Keratinocyte (primary cell): ENCODE data around the gene GATA5. TPM values are rescaled to one million over a fixed set of nuclear protein-coding genes. Genes with fewer than 3 reads are reported as not detected.

Experiments used
- DNase-seq: peaks from one replicate; pipeline ENCODE4 v3.0.0-alpha.2; 2011; ENCODE audit warnings: low read depth, missing footprints, low spot score
- FAIRE-seq: peaks from 2 replicates; lab custom pipeline; 2011; peaks lifted over from hg19 to GRCh38; lab: Jason Lieb, UNC
- H2AFZ ChIP-seq: 2 replicates; pipeline ENCODE4 v1.6.0; 2012; ENCODE audit warnings: low read length, control low read depth, inconsistent platforms; ENCODE audit not compliant: control insufficient read depth
- H3K27ac ChIP-seq: 2 replicates; pipeline ENCODE4 v1.5.1; 2011; ENCODE audit warnings: low read length; ENCODE audit not compliant: control insufficient read depth, insufficient read depth
- H3K27me3 ChIP-seq: 3 replicates; pipeline ENCODE4 v1.6.0; 2011; ENCODE audit warnings: low read length; ENCODE audit not compliant: control insufficient read depth, insufficient read depth; ENCODE audit errors: extremely low read depth
- H3K36me3 ChIP-seq, 2 experiments: 2 replicates in 1 of 2; 3 replicates in 1 of 2; pipeline ENCODE4 v1.5.1; 2011; ENCODE audit warnings: low read length in 2 of 2, mild to moderate bottlenecking in 1 of 2; ENCODE audit not compliant: control insufficient read depth in 2 of 2, insufficient read depth in 2 of 2; ENCODE audit errors: extremely low read depth in 1 of 2
- H3K4me1 ChIP-seq: 3 replicates; pipeline ENCODE4 v1.5.1; 2011; ENCODE audit warnings: low read length; ENCODE audit not compliant: control insufficient read depth, insufficient read depth; ENCODE audit errors: extremely low read depth
- H3K4me2 ChIP-seq: 3 replicates; pipeline ENCODE4 v1.6.0; 2011; ENCODE audit warnings: low read depth, low read length; ENCODE audit not compliant: control insufficient read depth, insufficient read depth; ENCODE audit errors: extremely low read depth
- H3K4me3 ChIP-seq, 3 experiments: fragments of 200-600 bp in 1 of 3; sonication (generic) in 1 of 3; 2 replicates in 2 of 3; 3 replicates in 1 of 3; pipeline ENCODE4 v1.5.1; 2011 to 2016; ENCODE audit warnings: low read length in 3 of 3, mild to moderate bottlenecking in 3 of 3, control low read depth in 2 of 3, inconsistent platforms in 1 of 3, low read depth in 1 of 3, mixed read lengths in 1 of 3, mixed run types in 1 of 3, moderate library complexity in 1 of 3; ENCODE audit not compliant: control insufficient read depth in 2 of 3, insufficient read depth in 2 of 3; ENCODE audit errors: extremely low read depth in 1 of 3
- H3K79me2 ChIP-seq: 2 replicates; pipeline ENCODE4 v1.6.0; 2012; ENCODE audit warnings: low read length; ENCODE audit not compliant: control insufficient read depth, insufficient read depth
- H3K9ac ChIP-seq: 3 replicates; pipeline ENCODE4 v1.6.0; 2011; ENCODE audit warnings: low read length; ENCODE audit not compliant: control insufficient read depth, insufficient read depth; ENCODE audit errors: extremely low read depth
- H3K9me1 ChIP-seq: 3 replicates; pipeline ENCODE4 v1.6.0; 2011; ENCODE audit warnings: low read length; ENCODE audit not compliant: control insufficient read depth, insufficient read depth; ENCODE audit errors: extremely low read depth
- H3K9me3 ChIP-seq: 2 replicates; pipeline ENCODE4 v1.5.1; 2012; ENCODE audit warnings: low read depth, low read length; ENCODE audit not compliant: control insufficient read depth
- H4K20me1 ChIP-seq: 3 replicates; pipeline ENCODE4 v1.6.0; 2011; ENCODE audit warnings: low read length; ENCODE audit not compliant: control insufficient read depth, insufficient read depth; ENCODE audit errors: extremely low read depth
- EZH2 ChIP-seq: IDR thresholded peaks from one replicate; pipeline ENCODE4 v1.6.1; 2012; ENCODE audit warnings: inconsistent platforms, mild to moderate bottlenecking, low read length, moderate library complexity
- dilution Hi-C: fragments of 300-500 bp; cut with MboI; formaldehyde crosslinking; loops from one replicate; pipeline ENCODE4 v1.7.0; 2020; ENCODE audit warnings: low sequenced_read_pairs; ENCODE audit not compliant: extremely low pct_ligation_motif_present
- polyA plus RNA-seq, 5 experiments: library from polyadenylated mRNA; depleted of rRNA in 3 of 5; stranded (reverse) in 3 of 5; stranded (forward) in 1 of 5; unstranded in 1 of 5; fragments of >200 nt; gene quantifications; 1 replicate in 1 of 5; 2 replicates in 3 of 5; 3 replicates in 1 of 5; pipeline versions ENCODE4 v1.2.1 to v1.2.3, GENCODE V29; 2011 to 2012; ENCODE audit warnings: missing spikeins in 2 of 5, low read depth in 1 of 5, low replicate concordance in 1 of 5
- TF ChIP-seq, protein P1 (sequence below), 3 experiments: IDR thresholded peaks in 1 of 3; conservative IDR thresholded peaks in 1 of 3; optimal IDR thresholded peaks in 1 of 3; 2 replicates in 2 of 3; 3 replicates in 1 of 3; pipeline versions ENCODE3 to v1.5.1; 2011; ENCODE audit warnings: low read length in 3 of 3, mild to moderate bottlenecking in 3 of 3, moderate library complexity in 2 of 3, control low read depth in 1 of 3, inconsistent platforms in 1 of 3; ENCODE audit not compliant: insufficient read depth in 2 of 3; ENCODE audit errors: extremely low read depth in 1 of 3

The GATA5 gene
- polyA plus RNA-seq, 1 donor (not counting 4 experiments of a cell fraction or from before 2014, with no cell fraction given), result not detected

DNA sequence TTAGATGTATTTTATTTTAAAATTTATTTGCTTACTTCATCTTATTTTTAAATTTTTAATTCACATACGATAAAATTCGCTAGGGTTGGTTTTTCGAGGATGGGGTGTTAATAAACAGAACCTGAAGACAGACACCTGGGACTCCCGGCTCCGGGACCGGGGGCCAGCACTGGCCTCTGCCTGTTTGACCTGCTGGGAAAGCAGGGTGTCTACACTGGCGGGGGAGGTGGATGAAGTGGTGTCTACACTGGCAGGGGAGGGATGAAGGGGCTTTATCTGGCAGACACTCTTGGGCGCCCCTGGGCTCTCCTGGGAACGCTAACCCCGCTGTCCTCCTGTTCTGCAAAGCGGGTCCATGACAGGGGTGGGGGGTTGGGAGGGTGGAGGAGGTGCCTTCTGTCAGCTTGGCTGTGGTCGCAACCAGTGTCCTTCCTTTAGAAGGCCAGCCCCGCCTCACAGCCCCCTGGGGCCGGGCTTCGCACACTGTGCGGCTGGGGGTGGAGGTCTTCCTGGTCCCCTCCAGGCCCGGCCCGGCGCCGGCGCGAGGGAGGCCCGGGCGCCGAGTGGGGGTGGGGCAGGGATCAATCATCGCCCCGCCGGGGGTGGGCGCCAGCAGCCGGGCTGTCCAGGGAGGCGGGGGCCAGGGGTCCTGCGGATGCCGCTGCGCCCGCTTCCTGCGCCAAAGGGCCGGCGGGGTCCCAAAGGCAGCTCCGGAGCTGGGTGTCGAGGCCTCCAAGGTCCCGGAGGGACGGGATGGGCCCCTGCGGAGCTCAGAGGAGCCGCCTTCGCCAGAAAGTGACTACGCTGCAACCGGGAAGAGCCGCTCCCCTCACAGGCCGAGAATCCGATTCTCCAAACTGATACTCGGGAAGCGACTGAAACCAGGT is 1.8 kb downstream of the GATA5 start:
- Histone ChIP-seq H3K79me2 (no peaks in the 10 kb centered on the region), H3K36me3 (no peaks in the 10 kb centered on the region), H3K4me3 (no peak overlapping the region), H3K9me1 (no peaks in the 10 kb centered on the region), H3K4me2 (peak overlapping the region; percentile 32), H3K9me3 (no peaks in the 10 kb centered on the region), H2AFZ (no peak overlapping the region), H3K4me1 (no peaks in the 10 kb centered on the region), H3K9ac (no peak overlapping the region), H3K27ac (no peak overlapping the region), H4K20me1 (peaks cover 2% of the 10 kb centered on the region), H3K27me3 (peaks cover 86% of the 10 kb centered on the region)
- no peak for TF ChIP-seq EZH2
- TF ChIP-seq, protein P1, sequence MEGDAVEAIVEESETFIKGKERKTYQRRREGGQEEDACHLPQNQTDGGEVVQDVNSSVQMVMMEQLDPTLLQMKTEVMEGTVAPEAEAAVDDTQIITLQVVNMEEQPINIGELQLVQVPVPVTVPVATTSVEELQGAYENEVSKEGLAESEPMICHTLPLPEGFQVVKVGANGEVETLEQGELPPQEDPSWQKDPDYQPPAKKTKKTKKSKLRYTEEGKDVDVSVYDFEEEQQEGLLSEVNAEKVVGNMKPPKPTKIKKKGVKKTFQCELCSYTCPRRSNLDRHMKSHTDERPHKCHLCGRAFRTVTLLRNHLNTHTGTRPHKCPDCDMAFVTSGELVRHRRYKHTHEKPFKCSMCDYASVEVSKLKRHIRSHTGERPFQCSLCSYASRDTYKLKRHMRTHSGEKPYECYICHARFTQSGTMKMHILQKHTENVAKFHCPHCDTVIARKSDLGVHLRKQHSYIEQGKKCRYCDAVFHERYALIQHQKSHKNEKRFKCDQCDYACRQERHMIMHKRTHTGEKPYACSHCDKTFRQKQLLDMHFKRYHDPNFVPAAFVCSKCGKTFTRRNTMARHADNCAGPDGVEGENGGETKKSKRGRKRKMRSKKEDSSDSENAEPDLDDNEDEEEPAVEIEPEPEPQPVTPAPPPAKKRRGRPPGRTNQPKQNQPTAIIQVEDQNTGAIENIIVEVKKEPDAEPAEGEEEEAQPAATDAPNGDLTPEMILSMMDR (optimal IDR thresholded peaks at IDR 0.05 in 1 of 3, IDR thresholded peaks at IDR 0.05 in 1 of 3, conservative IDR thresholded peaks at IDR 0.05 in 1 of 3; ENCODE audit: extremely low read depth in 1 of 3, insufficient read depth in 2 of 3, low read length in 3 of 3), result no peak
- no peak for FAIRE-seq
- DNase-seq, result no peak
- dilution Hi-C loops, result no loop called here

DNA sequence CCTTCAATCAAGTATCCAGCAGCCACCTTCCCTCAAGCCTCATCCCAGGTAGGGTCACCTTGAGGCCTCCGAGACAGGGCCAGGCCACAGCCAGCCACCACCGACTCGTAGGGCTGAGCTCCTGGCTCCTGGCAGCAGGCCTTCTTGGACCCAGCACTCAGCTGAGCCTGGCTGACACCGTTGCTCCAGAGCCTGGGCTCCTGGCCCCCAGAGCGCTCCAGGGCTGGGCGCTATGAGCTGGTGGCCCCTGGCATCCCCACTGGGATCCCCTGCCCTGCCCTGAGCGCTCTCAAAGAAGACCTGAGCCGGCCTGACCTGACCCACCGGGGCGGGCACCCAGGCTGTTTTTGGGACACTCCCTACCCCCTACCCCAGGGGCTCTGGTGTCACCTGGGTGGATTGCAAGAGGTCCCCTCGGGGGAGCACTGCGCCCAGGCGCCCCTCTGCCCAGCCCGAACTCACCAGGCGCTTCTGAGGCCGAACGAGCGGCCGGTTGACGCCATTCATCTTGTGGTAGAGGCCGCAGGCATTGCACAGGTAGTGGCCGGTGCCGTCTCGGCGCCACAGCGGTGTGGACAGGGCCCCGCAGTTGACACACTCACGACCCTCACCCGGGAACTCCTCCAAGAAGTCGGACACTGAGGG is 2.7 kb downstream of the GATA5 start:
- dilution Hi-C loops, result no loop called here
- FAIRE-seq, result no peak

More for the DNA sequence above, 2.7 kb downstream of the GATA5 start:
- Histone ChIP-seq H3K9ac (no peak overlapping the region), H3K27me3 (peaks cover 85% of the 10 kb centered on the region), H3K27ac (no peak overlapping the region), H3K9me3 (no peaks in the 10 kb centered on the region), H3K4me1 (no peaks in the 10 kb centered on the region), H3K4me2 (no peak overlapping the region), H2AFZ (no peak overlapping the region), H3K4me3 (no peak overlapping the region), H4K20me1 (peaks cover 2% of the 10 kb centered on the region), H3K9me1 (no peaks in the 10 kb centered on the region), H3K36me3 (no peaks in the 10 kb centered on the region), H3K79me2 (no peaks in the 10 kb centered on the region)
- TF ChIP-seq, protein P1 (optimal IDR thresholded peaks at IDR 0.05 in 1 of 3, IDR thresholded peaks at IDR 0.05 in 1 of 3, conservative IDR thresholded peaks at IDR 0.05 in 1 of 3; ENCODE audit: extremely low read depth in 1 of 3, insufficient read depth in 2 of 3, low read length in 3 of 3), result no peak
- no peak for TF ChIP-seq EZH2
- DNase-seq, result no peak
